GM12892 (cell line): Measurements from ENCODE around the gene RNF123.

Experiments
- POLR2A ChIP-seq: IDR thresholded peaks from 2 replicates; pipeline ENCODE4 v1.6.1; 2011; ENCODE audit warnings: low read depth, low read length, control low read depth
- TAF1 ChIP-seq: IDR thresholded peaks from 2 replicates; pipeline ENCODE4 v1.6.1; 2011; ENCODE audit warnings: low read depth, mild to moderate bottlenecking, control low read depth, low read length, borderline replicate concordance

DNA sequence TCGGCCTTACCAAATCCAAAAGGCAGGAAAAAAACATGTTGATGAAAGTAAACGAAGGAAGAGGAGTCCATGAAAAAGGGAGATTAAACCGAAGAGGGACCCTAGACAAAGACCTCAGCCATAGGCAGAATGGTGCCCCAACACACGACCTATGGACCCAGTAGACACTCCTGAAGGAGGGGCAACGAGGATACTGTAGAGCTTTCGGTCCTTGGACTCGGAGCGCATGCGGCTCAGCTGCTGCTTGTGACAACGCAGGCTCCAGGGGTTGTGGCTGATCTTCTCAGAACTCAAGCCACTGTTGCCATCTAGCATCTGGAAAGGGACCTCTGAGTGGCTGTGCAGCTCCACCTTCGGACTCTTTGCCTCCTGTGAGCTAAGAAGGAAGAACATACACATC lies 43.2 kb downstream of the RNF123 start:
- TF ChIP-seq POLR2A, result no peak
- TF ChIP-seq TAF1, result no peak
